ENCODE results near the gene SMIM7.

- peak in 1 of 6 experiments; percentile 19 for TF ChIP-seq CTCF (IDR thresholded peaks at IDR 0.05)
- TF ChIP-seq POLR2A (IDR thresholded peaks at IDR 0.05): no peak
Observed at GRCh38 chr19:16627928-16628182, 32.1 kb downstream of the SMIM7 start.
